GM19351 (cell line): ENCODE measurements around the gene OARD1.

ENCODE experiments used
- ATAC-seq: cut with Tn5 transposase; IDR thresholded peaks from one replicate; pipeline ENCODE4 v1.9.1; 2021; ENCODE audit warnings: mild to moderate bottlenecking, moderate library complexity; ENCODE audit not compliant: unreplicated experiment

The OARD1 gene

GRCh38 chr6:41075651-41076626, 3.8 kb upstream of the OARD1 start:
- no peak for ATAC-seq

- no peak for ATAC-seq
Observed at GRCh38 chr6:41074692-41075436, 2.7 kb upstream of the OARD1 start.

GRCh38 chr6:41073968-41074691, 2.0 kb upstream of the OARD1 start:
- ATAC-seq, result no peak

GRCh38 chr6:41073203-41073967, 1.2 kb upstream of the OARD1 start:
- ATAC-seq, result peak; percentile 30

GRCh38 chr6:41072836-41073202, 663 bp upstream of the OARD1 start, which contains the start of gene NFYA:
TSS of gene NFYA (plus strand) at chr6:41072974. CDS start at chr6:41079090, 6,116 bp downstream.
- peak; percentile 58 for ATAC-seq

- no peak for ATAC-seq
Observed at GRCh38 chr6:41071501-41071922, 644 bp downstream of the OARD1 start.

- ATAC-seq, result no peak
Observed at GRCh38 chr6:41066867-41067304, 5.3 kb downstream of the OARD1 start.

- no peak for ATAC-seq
Observed at GRCh38 chr6:41065550-41066026, 6.6 kb downstream of the OARD1 start.

- ATAC-seq, result no peak
Observed at GRCh38 chr6:41064841-41065240, 7.3 kb downstream of the OARD1 start.

- no peak for ATAC-seq
Observed at GRCh38 chr6:41063884-41064285, 8.3 kb downstream of the OARD1 start.

GRCh38 chr6:41062056-41062455, 10.1 kb downstream of the OARD1 start:
- ATAC-seq, result no peak

- no peak for ATAC-seq
Observed at GRCh38 chr6:41061196-41061726, 10.9 kb downstream of the OARD1 start.

- no peak for ATAC-seq
Observed at GRCh38 chr6:41059556-41059955, 12.6 kb downstream of the OARD1 start.

GRCh38 chr6:41058783-41059181, 13.4 kb downstream of the OARD1 start:
- no peak for ATAC-seq

- ATAC-seq, result no peak
Observed at GRCh38 chr6:41056768-41057490, 15.2 kb downstream of the OARD1 start.

- no peak for ATAC-seq
Observed at GRCh38 chr6:41055149-41055548, 17.0 kb downstream of the OARD1 start.

GRCh38 chr6:41054511-41054910, 17.6 kb downstream of the OARD1 start:
- no peak for ATAC-seq

- no peak for ATAC-seq
Observed at GRCh38 chr6:41053041-41053440, 19.1 kb downstream of the OARD1 start, which contains the start of gene APOBEC2. TSS of gene APOBEC2 (plus strand) at chr6:41053202. CDS start at chr6:41053348, 146 bp downstream.

- ATAC-seq, result no peak
Observed at GRCh38 chr6:41051873-41052272, 20.3 kb downstream of the OARD1 start.
